ENCODE results near the gene MLLT3.

The MLLT3 gene

GRCh38 chr9:20499013-20499412, 123.3 kb downstream of the MLLT3 start:
- Histone ChIP-seq H3K9me3 (ENCODE audit: control insufficient read depth, low read length) (no peaks in the 10 kb centered on the region), H3K27ac (ENCODE audit: low read depth, low read length, severe bottlenecking) (no peak overlapping the region), H3K4me1 (ENCODE audit: control insufficient read depth, insufficient read depth, low read length, poor library complexity, severe bottlenecking) (no peaks in the 10 kb centered on the region), H3K4me3 (ENCODE audit: extremely low read depth, insufficient read depth, low read length, poor library complexity, severe bottlenecking) (no peak overlapping the region), H3K36me3 (ENCODE audit: control insufficient read depth, insufficient read depth, low read length) (no peaks in the 10 kb centered on the region)

DNA sequence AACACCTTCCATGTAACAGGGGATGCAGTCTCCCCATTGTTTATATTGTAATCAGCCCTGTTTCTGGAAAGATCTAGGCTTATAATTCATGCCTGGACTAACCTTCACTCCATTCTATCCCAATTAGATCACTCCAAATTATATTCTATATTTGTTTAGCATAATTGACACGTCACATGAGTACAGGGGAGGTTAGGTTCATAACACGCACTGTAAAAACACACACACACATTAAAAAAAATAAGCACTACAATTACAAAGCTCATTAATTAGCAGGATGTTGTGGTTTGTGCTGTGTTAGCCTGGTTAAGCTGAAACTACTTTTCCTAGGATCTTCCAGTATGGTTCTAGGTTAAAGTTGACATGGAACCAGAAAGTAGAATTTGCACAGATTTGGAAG, 126.0 kb downstream of the MLLT3 start:
- H3K4me1 ChIP-seq (ENCODE audit: control insufficient read depth, insufficient read depth, low read length, poor library complexity, severe bottlenecking), result no peaks in the 10 kb centered on the region
- H3K9me3 ChIP-seq (ENCODE audit: control insufficient read depth, low read length), result no peaks in the 10 kb centered on the region
- H3K36me3 ChIP-seq (ENCODE audit: control insufficient read depth, insufficient read depth, low read length), result no peaks in the 10 kb centered on the region
- no peak overlapping the region for H3K4me3 ChIP-seq (ENCODE audit: extremely low read depth, insufficient read depth, low read length, poor library complexity, severe bottlenecking)
- WGBS, 2 experiments (ENCODE audit: insufficient coverage in 2 of 2), result no CpG with 5 or more reads among the region's 2 CpGs
- H3K27ac ChIP-seq (ENCODE audit: low read depth, low read length, severe bottlenecking), result no peak overlapping the region

GRCh38 chr9:20495098-20495497, 127.2 kb downstream of the MLLT3 start:
- Histone ChIP-seq H3K27ac (ENCODE audit: low read depth, low read length, severe bottlenecking) (no peak overlapping the region), H3K4me1 (ENCODE audit: control insufficient read depth, insufficient read depth, low read length, poor library complexity, severe bottlenecking) (no peaks in the 10 kb centered on the region), H3K9me3 (ENCODE audit: control insufficient read depth, low read length) (no peaks in the 10 kb centered on the region), H3K36me3 (ENCODE audit: control insufficient read depth, insufficient read depth, low read length) (no peaks in the 10 kb centered on the region), H3K4me3 (ENCODE audit: extremely low read depth, insufficient read depth, low read length, poor library complexity, severe bottlenecking) (no peak overlapping the region)
- WGBS, 2 experiments (ENCODE audit: insufficient coverage in 2 of 2), result 80% methylated on average over 1 of the region's 3 CpGs; no CpG with 5 or more reads in 1 of the 2 experiments

DNA sequence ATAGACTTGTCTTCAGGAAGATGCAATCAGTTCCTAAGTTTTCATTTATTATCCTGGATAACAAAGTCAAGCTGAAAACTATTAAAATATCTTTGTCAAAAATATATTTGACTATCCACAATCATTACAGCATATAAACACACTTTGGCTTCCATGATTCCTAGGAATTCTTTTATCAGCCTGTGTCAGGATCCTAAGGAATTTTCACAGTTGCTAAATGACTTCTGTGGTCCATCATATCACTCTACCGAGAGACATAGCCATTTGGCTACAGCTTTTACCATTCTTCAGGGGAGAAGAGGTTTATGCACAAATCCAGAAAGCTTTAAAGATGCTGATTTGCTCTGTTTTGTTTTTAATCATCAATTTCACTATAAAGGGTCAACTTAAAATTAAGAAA, 128.3 kb downstream of the MLLT3 start:
- Histone ChIP-seq H3K27ac (ENCODE audit: low read depth, low read length, severe bottlenecking) (no peak overlapping the region), H3K4me3 (ENCODE audit: extremely low read depth, insufficient read depth, low read length, poor library complexity, severe bottlenecking) (no peak overlapping the region), H3K36me3 (ENCODE audit: control insufficient read depth, insufficient read depth, low read length) (no peaks in the 10 kb centered on the region), H3K9me3 (ENCODE audit: control insufficient read depth, low read length) (no peaks in the 10 kb centered on the region), H3K4me1 (ENCODE audit: control insufficient read depth, insufficient read depth, low read length, poor library complexity, severe bottlenecking) (no peaks in the 10 kb centered on the region)
- WGBS, 2 experiments (ENCODE audit: insufficient coverage in 2 of 2), result 80% methylated on average over 1 of the region's 1 CpG; no CpG with 5 or more reads in 1 of the 2 experiments

- Histone ChIP-seq H3K4me1 (ENCODE audit: control insufficient read depth, insufficient read depth, low read length, poor library complexity, severe bottlenecking) (no peaks in the 10 kb centered on the region), H3K9me3 (ENCODE audit: control insufficient read depth, low read length) (no peaks in the 10 kb centered on the region), H3K36me3 (ENCODE audit: control insufficient read depth, insufficient read depth, low read length) (no peaks in the 10 kb centered on the region), H3K27ac (ENCODE audit: low read depth, low read length, severe bottlenecking) (no peak overlapping the region), H3K4me3 (ENCODE audit: extremely low read depth, insufficient read depth, low read length, poor library complexity, severe bottlenecking) (no peak overlapping the region)
- no CpG with 5 or more reads among the region's 1 CpG for WGBS, 2 experiments (ENCODE audit: insufficient coverage in 2 of 2)
Observed at GRCh38 chr9:20492772-20493171, 129.5 kb downstream of the MLLT3 start.

DNA sequence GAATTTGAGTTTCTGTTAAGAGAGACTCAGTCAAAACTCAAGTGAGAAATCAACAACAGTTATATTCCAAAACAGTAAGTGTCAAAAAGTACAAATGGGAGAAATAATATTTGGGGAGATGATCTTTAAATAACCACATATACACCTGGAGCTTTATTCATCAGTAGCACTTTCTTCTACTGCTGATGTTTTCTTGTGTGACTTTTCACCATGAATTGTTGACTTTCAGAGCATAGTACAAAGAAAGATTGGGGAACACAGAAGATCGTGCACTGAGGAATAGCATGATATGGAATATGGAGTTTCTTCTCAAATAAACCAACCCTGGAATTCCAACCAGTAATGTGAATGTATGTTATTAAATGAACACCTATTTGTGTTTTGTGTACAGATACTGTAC, 130.7 kb downstream of the MLLT3 start:
- Histone ChIP-seq H3K27ac (ENCODE audit: low read depth, low read length, severe bottlenecking) (no peak overlapping the region), H3K36me3 (ENCODE audit: control insufficient read depth, insufficient read depth, low read length) (no peaks in the 10 kb centered on the region), H3K9me3 (ENCODE audit: control insufficient read depth, low read length) (no peaks in the 10 kb centered on the region), H3K4me1 (ENCODE audit: control insufficient read depth, insufficient read depth, low read length, poor library complexity, severe bottlenecking) (no peaks in the 10 kb centered on the region), H3K4me3 (ENCODE audit: extremely low read depth, insufficient read depth, low read length, poor library complexity, severe bottlenecking) (no peak overlapping the region)
- WGBS, 2 experiments (ENCODE audit: insufficient coverage in 2 of 2), result no CpG with 5 or more reads among the region's 1 CpG

DNA sequence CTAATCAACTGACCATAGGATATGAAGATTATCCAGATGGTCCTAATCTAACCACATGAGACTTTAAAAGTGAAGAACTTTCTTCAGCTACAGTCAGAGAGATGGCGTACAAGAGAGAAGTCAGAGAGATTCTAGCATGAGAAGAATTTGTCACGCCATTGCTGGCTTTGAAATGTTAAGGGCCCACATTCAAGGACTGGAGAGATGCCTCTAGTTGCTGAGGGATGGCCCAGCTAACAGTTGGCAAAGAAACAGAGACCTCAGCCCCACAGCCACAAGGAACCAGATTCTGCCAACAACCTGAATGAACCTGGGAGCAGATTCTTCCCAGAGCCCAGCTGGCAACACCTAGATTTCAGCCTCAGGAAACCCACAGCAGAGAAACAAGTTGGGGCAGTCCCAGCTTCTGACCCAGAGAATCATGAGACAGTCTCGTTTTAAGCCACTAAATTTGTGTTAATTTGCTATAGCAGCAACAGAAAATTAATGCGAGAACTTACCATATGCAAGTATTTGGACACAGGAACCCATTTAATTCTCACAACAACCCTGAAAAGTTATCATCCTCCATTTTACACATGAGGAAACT, 132.0 kb downstream of the MLLT3 start:
- Histone ChIP-seq H3K9me3 (ENCODE audit: control insufficient read depth, low read length) (no peaks in the 10 kb centered on the region), H3K36me3 (ENCODE audit: control insufficient read depth, insufficient read depth, low read length) (no peaks in the 10 kb centered on the region), H3K27ac (ENCODE audit: low read depth, low read length, severe bottlenecking) (no peak overlapping the region), H3K4me3 (ENCODE audit: extremely low read depth, insufficient read depth, low read length, poor library complexity, severe bottlenecking) (no peak overlapping the region), H3K4me1 (ENCODE audit: control insufficient read depth, insufficient read depth, low read length, poor library complexity, severe bottlenecking) (no peaks in the 10 kb centered on the region)
- WGBS, 2 experiments (ENCODE audit: insufficient coverage in 2 of 2), result 83 to 86% methylated on average over 2 to 3 of the region's 4 CpGs

DNA sequence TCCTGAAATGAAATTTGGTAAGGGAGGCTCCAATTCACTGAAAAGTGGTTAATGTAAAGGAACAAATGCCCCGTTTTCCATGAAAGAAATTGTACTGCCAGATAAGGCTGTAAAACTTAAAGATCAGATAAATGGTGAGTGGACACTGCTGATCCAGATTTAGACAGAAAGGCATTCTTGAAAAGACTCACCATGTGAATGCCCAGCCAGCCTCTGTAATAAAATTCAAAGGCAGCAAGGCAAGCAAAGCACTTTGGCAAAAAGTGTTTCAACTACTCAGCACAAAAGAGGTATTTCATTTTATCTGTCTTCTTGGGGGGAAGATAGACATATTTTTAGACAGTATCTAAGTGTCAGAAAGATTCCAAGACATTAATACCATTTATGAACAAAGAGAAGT, 133.6 kb downstream of the MLLT3 start:
- Histone ChIP-seq H3K9me3 (ENCODE audit: control insufficient read depth, low read length) (no peaks in the 10 kb centered on the region), H3K36me3 (ENCODE audit: control insufficient read depth, insufficient read depth, low read length) (no peaks in the 10 kb centered on the region), H3K4me1 (ENCODE audit: control insufficient read depth, insufficient read depth, low read length, poor library complexity, severe bottlenecking) (no peaks in the 10 kb centered on the region), H3K27ac (ENCODE audit: low read depth, low read length, severe bottlenecking) (no peak overlapping the region), H3K4me3 (ENCODE audit: extremely low read depth, insufficient read depth, low read length, poor library complexity, severe bottlenecking) (no peak overlapping the region)
- 75 to 85% methylated on average over 1 of the region's 1 CpG for WGBS, 2 experiments (ENCODE audit: insufficient coverage in 2 of 2)

GRCh38 chr9:20486552-20486951, 135.7 kb downstream of the MLLT3 start:
- 80 to 90% methylated on average over 2 to 3 of the region's 4 CpGs for WGBS, 2 experiments (ENCODE audit: insufficient coverage in 2 of 2)
- no peaks in the 10 kb centered on the region for H3K36me3 ChIP-seq (ENCODE audit: control insufficient read depth, insufficient read depth, low read length)
- no peak overlapping the region for H3K27ac ChIP-seq (ENCODE audit: low read depth, low read length, severe bottlenecking)
- H3K4me1 ChIP-seq (ENCODE audit: control insufficient read depth, insufficient read depth, low read length, poor library complexity, severe bottlenecking), result no peaks in the 10 kb centered on the region
- no peak overlapping the region for H3K4me3 ChIP-seq (ENCODE audit: extremely low read depth, insufficient read depth, low read length, poor library complexity, severe bottlenecking)
- no peaks in the 10 kb centered on the region for H3K9me3 ChIP-seq (ENCODE audit: control insufficient read depth, low read length)

DNA sequence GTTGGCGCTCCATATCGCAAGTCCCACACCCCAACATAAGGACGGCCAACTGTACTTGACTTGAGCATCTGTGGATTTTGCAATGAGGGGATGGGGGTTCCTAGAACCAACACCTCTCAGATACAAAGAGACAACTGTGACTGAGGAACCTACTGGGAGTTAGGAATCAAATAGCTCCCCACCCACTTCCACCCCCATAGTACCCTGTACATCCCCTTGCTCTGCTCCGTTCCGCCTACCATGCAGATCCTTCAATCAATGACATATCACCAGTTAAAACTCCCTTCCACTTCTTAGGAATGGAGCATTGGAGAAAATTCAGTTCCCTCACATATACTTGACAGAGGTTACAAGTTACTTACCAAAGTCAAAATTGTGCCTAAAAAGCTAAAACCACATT, 140.9 kb downstream of the MLLT3 start:
- Histone ChIP-seq H3K9me3 (ENCODE audit: control insufficient read depth, low read length) (no peaks in the 10 kb centered on the region), H3K27ac (ENCODE audit: low read depth, low read length, severe bottlenecking) (no peak overlapping the region), H3K36me3 (ENCODE audit: control insufficient read depth, insufficient read depth, low read length) (no peaks in the 10 kb centered on the region), H3K4me3 (ENCODE audit: extremely low read depth, insufficient read depth, low read length, poor library complexity, severe bottlenecking) (no peak overlapping the region), H3K4me1 (ENCODE audit: control insufficient read depth, insufficient read depth, low read length, poor library complexity, severe bottlenecking) (peaks cover 3% of the 10 kb centered on the region)
- WGBS, 2 experiments (ENCODE audit: insufficient coverage in 2 of 2), result 90 to 100% methylated on average over 2 to 4 of the region's 5 CpGs

DNA sequence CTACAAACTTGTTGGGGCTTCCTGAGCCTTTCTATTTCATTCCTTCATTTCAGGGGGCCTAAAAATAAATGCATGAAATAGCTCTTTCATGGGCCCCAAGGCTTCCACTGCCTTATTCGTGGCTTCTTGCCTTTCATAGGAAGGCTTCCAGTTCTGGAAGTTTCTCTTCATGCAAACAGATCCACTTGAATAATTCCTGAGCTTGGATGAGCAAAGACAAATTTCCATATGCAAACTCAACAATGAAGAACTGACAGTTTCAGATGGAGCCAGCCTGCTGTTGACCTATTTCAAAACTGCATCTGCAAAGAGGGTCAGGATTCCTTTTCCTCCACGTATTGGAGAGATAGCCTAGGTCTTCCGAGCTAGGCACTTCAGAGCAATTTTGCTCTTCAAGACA, 142.1 kb downstream of the MLLT3 start:
- H3K36me3 ChIP-seq (ENCODE audit: control insufficient read depth, insufficient read depth, low read length), result no peaks in the 10 kb centered on the region
- H3K9me3 ChIP-seq (ENCODE audit: control insufficient read depth, low read length), result no peaks in the 10 kb centered on the region
- WGBS, 2 experiments (ENCODE audit: insufficient coverage in 2 of 2), result 68 to 91% methylated on average over 1 to 3 of the region's 3 CpGs
- peaks cover 3% of the 10 kb centered on the region for H3K4me1 ChIP-seq (ENCODE audit: control insufficient read depth, insufficient read depth, low read length, poor library complexity, severe bottlenecking)
- no peak overlapping the region for H3K4me3 ChIP-seq (ENCODE audit: extremely low read depth, insufficient read depth, low read length, poor library complexity, severe bottlenecking)
- H3K27ac ChIP-seq (ENCODE audit: low read depth, low read length, severe bottlenecking), result no peak overlapping the region

All from mesodermal cell (in vitro differentiated cells).